Measurements from ENCODE around the gene TOM1L2. TPM values are rescaled to one million over a fixed set of nuclear protein-coding genes. Genes with fewer than 3 reads are reported as not detected.

TOM1L2 gene
- total RNA-seq, 2 donors from 2014 or later, result 47.6 to 68.7 TPM

DNA sequence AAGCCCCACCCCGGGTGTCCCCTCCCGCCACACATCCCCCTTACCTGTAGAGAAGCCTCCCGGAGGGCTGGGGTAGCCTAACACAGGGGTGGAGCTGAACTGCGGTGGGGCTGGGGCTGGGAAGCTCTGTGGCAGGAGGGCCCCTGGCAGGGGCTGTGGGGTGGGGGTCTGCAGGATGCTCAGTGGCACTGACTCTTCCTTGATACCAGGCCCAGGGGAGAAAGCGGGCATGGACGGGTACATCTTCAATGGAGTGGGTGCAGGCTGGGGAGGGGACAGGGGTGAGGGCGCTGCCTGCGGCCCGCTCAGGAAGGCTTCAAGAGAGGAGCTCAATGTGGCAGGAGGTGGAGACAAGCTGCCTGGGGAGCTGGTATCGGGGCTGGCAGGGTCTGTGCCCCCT, 152.2 kb downstream of the TOM1L2 start:
- H3K4me3 ChIP-seq, result no peak overlapping the region
- H3K36me3 ChIP-seq, result peaks cover 31% of the 10 kb centered on the region
- TF ChIP-seq, protein P1, sequence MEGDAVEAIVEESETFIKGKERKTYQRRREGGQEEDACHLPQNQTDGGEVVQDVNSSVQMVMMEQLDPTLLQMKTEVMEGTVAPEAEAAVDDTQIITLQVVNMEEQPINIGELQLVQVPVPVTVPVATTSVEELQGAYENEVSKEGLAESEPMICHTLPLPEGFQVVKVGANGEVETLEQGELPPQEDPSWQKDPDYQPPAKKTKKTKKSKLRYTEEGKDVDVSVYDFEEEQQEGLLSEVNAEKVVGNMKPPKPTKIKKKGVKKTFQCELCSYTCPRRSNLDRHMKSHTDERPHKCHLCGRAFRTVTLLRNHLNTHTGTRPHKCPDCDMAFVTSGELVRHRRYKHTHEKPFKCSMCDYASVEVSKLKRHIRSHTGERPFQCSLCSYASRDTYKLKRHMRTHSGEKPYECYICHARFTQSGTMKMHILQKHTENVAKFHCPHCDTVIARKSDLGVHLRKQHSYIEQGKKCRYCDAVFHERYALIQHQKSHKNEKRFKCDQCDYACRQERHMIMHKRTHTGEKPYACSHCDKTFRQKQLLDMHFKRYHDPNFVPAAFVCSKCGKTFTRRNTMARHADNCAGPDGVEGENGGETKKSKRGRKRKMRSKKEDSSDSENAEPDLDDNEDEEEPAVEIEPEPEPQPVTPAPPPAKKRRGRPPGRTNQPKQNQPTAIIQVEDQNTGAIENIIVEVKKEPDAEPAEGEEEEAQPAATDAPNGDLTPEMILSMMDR (IDR thresholded peaks at IDR 0.05), result no peak
- peak; percentile 22 for DNase-seq
- H3K9ac ChIP-seq (ENCODE audit: low read depth in 2 of 2, low read length in 2 of 2), result peak overlapping the region in 1 of 2 donors; percentile 4
- intact Hi-C loops (cut with DNase I), result no loop called here
- H3K27ac ChIP-seq, result peak overlapping the region; percentile 37
- no peaks in the 10 kb centered on the region for H3K9me3 ChIP-seq
- no peaks in the 10 kb centered on the region for H3K27me3 ChIP-seq
- peaks cover 51% of the 10 kb centered on the region for H3K4me1 ChIP-seq

DNA sequence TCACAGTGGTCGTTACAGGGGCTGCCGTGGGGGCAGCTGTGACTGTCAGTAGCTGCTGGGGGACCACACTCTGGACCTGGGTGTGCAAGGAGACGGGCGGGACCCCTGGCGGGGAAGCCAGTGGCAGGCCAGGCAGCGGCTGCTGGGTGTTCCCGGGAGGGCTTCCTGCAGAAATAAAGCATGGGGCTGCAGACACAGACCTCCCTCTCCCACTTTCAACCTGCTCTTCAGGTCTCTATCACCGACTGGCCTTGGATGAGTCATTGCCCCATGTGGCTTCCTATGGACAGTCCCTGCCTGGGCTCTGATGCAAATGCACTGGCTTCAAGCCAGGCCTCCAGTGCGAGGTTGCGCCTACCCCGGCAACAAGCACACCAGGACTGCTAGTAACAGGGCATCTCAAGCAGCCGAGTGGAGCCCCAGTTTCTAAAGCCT, 152.6 kb downstream of the TOM1L2 start:
- H3K27me3 ChIP-seq, result no peaks in the 10 kb centered on the region
- H3K9ac ChIP-seq (ENCODE audit: low read depth in 2 of 2, low read length in 2 of 2), result peak overlapping the region in 1 of 2 donors; percentile 3
- peaks cover 34% of the 10 kb centered on the region for H3K36me3 ChIP-seq
- TF ChIP-seq, protein P1 (IDR thresholded peaks at IDR 0.05), result no peak
- H3K4me3 ChIP-seq, result no peak overlapping the region
- intact Hi-C loops (cut with DNase I), result no loop called here
- peaks cover 47% of the 10 kb centered on the region for H3K4me1 ChIP-seq
- peak; percentile 78 for DNase-seq
- no peaks in the 10 kb centered on the region for H3K9me3 ChIP-seq
- H3K27ac ChIP-seq, result peak overlapping the region; percentile 37

DNA sequence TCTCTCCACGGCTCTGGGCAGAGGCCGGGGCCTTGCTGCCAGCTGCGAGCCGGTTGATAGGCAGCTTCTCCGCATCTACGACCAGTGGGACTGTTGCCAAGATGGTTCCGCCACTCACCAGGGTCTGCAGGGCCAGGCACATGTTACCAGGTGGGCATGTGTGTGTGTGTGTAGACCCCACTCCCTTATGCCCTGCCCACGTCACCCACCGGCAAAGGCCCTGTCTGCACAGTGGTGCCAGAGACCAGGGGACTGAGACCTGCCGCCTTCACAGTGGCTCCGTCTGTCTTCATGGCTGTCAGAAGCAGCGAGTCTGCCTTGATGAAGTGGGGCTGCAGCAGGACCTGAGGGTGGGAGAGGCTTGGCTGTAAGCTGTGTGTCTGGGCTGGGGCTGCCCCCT, 153.1 kb downstream of the TOM1L2 start:
- H3K27ac ChIP-seq, result peak overlapping the region; percentile 37
- H3K9ac ChIP-seq (ENCODE audit: low read depth in 2 of 2, low read length in 2 of 2), result no peak overlapping the region
- peaks cover 42% of the 10 kb centered on the region for H3K4me1 ChIP-seq
- TF ChIP-seq, protein P1 (IDR thresholded peaks at IDR 0.05), result no peak
- intact Hi-C loops (cut with DNase I), result no loop called here
- no peaks in the 10 kb centered on the region for H3K9me3 ChIP-seq
- no peak for DNase-seq
- H3K4me3 ChIP-seq, result no peak overlapping the region
- peaks cover 34% of the 10 kb centered on the region for H3K36me3 ChIP-seq
- H3K27me3 ChIP-seq, result no peaks in the 10 kb centered on the region

DNA sequence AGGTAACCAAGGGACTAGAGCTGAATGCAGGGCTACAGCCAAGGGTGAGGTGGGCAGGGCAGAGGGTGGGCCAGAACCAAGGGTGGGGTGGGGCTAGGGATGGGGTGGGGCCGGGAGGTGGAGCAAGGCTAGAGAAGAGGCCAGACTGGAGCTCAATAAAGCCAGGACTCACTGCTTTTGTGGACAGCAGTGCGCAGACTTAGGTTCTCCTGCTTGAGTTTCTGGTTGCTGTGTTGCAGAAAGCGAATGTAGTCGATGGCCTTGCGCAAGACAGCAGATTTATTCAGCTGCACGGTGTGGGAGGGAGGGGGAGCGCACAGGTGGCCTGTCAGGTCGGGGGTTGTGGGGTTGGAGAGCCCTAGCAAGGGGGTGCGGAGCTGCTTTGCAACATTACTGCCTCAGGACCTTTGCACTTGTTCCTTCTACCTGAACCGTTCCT, 154.1 kb downstream of the TOM1L2 start:
- Histone ChIP-seq H3K27ac (peak overlapping the region; percentile 37), H3K9ac (ENCODE audit: low read depth in 2 of 2, low read length in 2 of 2) (peak overlapping the region in 1 of 2 donors; percentile 53), H3K36me3 (peaks cover 39% of the 10 kb centered on the region), H3K4me1 (peaks cover 38% of the 10 kb centered on the region), H3K4me3 (no peak overlapping the region), H3K9me3 (no peaks in the 10 kb centered on the region), H3K27me3 (no peaks in the 10 kb centered on the region)
- intact Hi-C loops (cut with DNase I), result no loop called here
- TF ChIP-seq, protein P1 (IDR thresholded peaks at IDR 0.05), result no peak
- DNase-seq, result peak; percentile 62

DNA sequence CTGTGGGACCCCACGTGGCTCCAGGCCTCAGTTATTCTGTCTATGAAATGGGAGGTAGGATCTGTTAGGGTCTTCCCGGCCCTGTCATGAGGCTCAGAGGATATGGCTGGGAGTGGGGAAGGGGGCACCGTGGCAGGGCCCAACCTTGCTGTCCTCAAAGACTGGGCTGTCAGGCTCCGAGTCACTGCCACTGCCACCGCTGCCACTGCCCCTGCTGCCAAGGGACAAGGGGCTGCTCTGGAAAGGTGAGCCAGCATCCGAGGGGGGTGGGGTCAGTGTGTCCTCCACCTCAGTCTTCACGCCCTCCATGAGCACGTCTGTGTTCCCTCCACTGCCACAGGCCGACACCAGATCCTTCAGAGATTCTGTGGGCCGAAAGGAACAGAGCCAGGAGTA, 154.7 kb downstream of the TOM1L2 start:
- H3K9me3 ChIP-seq, result no peaks in the 10 kb centered on the region
- H3K27ac ChIP-seq, result no peak overlapping the region
- H3K27me3 ChIP-seq, result no peaks in the 10 kb centered on the region
- H3K4me3 ChIP-seq, result no peak overlapping the region
- TF ChIP-seq, protein P1 (IDR thresholded peaks at IDR 0.05), result no peak
- peaks cover 36% of the 10 kb centered on the region for H3K4me1 ChIP-seq
- peaks cover 42% of the 10 kb centered on the region for H3K36me3 ChIP-seq
- intact Hi-C loops (cut with DNase I), result no loop called here
- H3K9ac ChIP-seq (ENCODE audit: low read depth in 2 of 2, low read length in 2 of 2), result no peak overlapping the region
- peak; percentile 21 for DNase-seq

Data from colonic mucosa (tissue), 4 donors.